RWPE2 (cell line): ENCODE results near the gene SERPINA6.
"Not testable (repeated sequence)": the region's sequence is repeated elsewhere in the genome, so short reads cannot be mapped to it uniquely, and the experiment has no call there.

Experiments used
- ATAC-seq: fragments of 200-7000 bp; cut with Tn5 transposase; 3 replicates; pipeline ENCODE4 v1.9.1; 2021; ENCODE audit warnings: low read depth
- DNase-seq: peaks from one replicate; pipeline ENCODE4 v3.0.0-alpha.2; 2020; ENCODE audit warnings: low spot score
- H3K27ac ChIP-seq: fragments of 450-650 bp; 2 replicates; pipeline ENCODE4 v1.5.1; 2017; ENCODE audit warnings: mild to moderate bottlenecking; ENCODE audit not compliant: poor library complexity, severe bottlenecking
- H3K27me3 ChIP-seq: fragments of 250-450 bp; sonication (Bioruptor Pico); 2 replicates; pipeline ENCODE4 v1.5.1; 2021; ENCODE audit warnings: mild to moderate bottlenecking, moderate library complexity; ENCODE audit not compliant: insufficient read depth, poor library complexity, severe bottlenecking
- H3K36me3 ChIP-seq: fragments of 250-450 bp; sonication (Bioruptor Pico); 2 replicates; pipeline ENCODE4 v1.5.1; 2020; ENCODE audit warnings: low read depth, mild to moderate bottlenecking, moderate library complexity
- H3K4me1 ChIP-seq: fragments of 250-450 bp; sonication (Bioruptor Pico); 2 replicates; pipeline ENCODE4 v1.5.1; 2021; ENCODE audit warnings: mild to moderate bottlenecking, moderate library complexity; ENCODE audit not compliant: insufficient read depth, poor library complexity, severe bottlenecking
- H3K4me3 ChIP-seq: fragments of 250-450 bp; sonication (Bioruptor Pico); 2 replicates; pipeline ENCODE4 v1.5.1; 2021; ENCODE audit warnings: mild to moderate bottlenecking, moderate library complexity; ENCODE audit not compliant: severe bottlenecking
- H3K9me3 ChIP-seq: fragments of 250-450 bp; sonication (Bioruptor Pico); 2 replicates; pipeline ENCODE4 v1.5.1; 2021; ENCODE audit warnings: mild to moderate bottlenecking, moderate library complexity; ENCODE audit not compliant: severe bottlenecking
- CTCF ChIP-seq: fragments of 450-650 bp; IDR thresholded peaks from one replicate; pipeline ENCODE4 v1.5.1; 2017; ENCODE audit warnings: mild to moderate bottlenecking, moderate library complexity; ENCODE audit not compliant: poor library complexity, severe bottlenecking

Gene SERPINA6

GRCh38 chr14:94267352-94267751 is 55.8 kb downstream of the SERPINA6 start:
- TF ChIP-seq CTCF, result no peak
- no peak for ATAC-seq
- no peak for DNase-seq
- no peaks in the 10 kb centered on the region for H3K27me3 ChIP-seq
- H3K9me3 ChIP-seq, result no peaks in the 10 kb centered on the region
- H3K4me3 ChIP-seq, result no peak overlapping the region
- peaks cover 39% of the 10 kb centered on the region for H3K36me3 ChIP-seq
- H3K27ac ChIP-seq, result no peak overlapping the region
- H3K4me1 ChIP-seq, result no peaks in the 10 kb centered on the region

GRCh38 chr14:94264195-94264594 is 58.9 kb downstream of the SERPINA6 start:
- not testable (repeated sequence) for H3K4me3 ChIP-seq, H3K27ac ChIP-seq, H3K27me3 ChIP-seq, DNase-seq, ATAC-seq, H3K9me3 ChIP-seq, H3K4me1 ChIP-seq
- peaks cover 48% of the 10 kb centered on the region for H3K36me3 ChIP-seq
